Ovary (tissue), 3 donors: ENCODE data around the gene WDR82.
A peak's percentile ranks its signal among the peaks of the same experiment; 100 is the strongest.

Source experiments
- EP300 ChIP-seq: sonication (generic); formaldehyde crosslinking; IDR thresholded peaks from one replicate; pipeline ENCODE4 v1.6.1; 2017; ENCODE audit warnings: antibody characterized with exemption
- POLR2A ChIP-seq: fragments of 450-650 bp; IDR thresholded peaks from one replicate; pipeline ENCODE4 v1.6.1; 2017; ENCODE audit warnings: antibody characterized with exemption, mild to moderate bottlenecking, moderate library complexity
- TF ChIP-seq, protein P1 (sequence below), 3 donors: fragments of 450-650 bp in 2 of 3; fragments of 200-600 bp in 1 of 3; IDR thresholded peaks; one replicate each; pipeline versions ENCODE4 v1.5.1 to v1.8.0; 2016 to 2022; ENCODE audit warnings: antibody characterized with exemption in 3 of 3, mild to moderate bottlenecking in 1 of 3
- donor health status: DM: no; HTN: no; CAD: no.

DNA sequence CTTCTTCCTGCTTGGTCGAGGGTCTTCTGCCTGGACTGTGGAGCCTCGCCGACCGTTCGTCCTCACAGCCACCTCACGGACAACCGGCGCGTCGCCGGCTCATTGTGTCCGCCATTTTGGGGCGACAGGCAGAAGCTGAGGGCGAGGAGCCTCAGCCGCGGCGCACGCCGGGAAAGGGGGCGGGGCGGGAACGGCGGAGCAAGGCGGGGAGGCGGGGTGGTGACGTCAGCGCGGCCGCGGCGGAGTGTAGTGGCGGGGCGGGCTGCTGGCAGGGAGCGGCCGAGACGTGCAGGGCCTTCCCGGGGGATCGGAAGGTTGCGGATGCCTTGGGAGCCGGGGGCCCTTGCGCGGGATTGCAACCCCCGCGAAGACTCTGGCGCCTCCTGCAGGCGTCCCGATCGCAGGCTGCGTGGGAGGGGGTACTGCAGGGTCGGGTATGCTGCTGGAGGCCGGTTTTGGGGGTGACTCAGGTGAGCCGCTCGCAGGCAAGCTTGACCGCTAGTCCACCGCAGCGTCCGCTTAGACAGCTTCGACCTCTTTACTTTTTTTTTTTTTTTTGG is at the start of gene WDR82:
- TF ChIP-seq, protein P1, sequence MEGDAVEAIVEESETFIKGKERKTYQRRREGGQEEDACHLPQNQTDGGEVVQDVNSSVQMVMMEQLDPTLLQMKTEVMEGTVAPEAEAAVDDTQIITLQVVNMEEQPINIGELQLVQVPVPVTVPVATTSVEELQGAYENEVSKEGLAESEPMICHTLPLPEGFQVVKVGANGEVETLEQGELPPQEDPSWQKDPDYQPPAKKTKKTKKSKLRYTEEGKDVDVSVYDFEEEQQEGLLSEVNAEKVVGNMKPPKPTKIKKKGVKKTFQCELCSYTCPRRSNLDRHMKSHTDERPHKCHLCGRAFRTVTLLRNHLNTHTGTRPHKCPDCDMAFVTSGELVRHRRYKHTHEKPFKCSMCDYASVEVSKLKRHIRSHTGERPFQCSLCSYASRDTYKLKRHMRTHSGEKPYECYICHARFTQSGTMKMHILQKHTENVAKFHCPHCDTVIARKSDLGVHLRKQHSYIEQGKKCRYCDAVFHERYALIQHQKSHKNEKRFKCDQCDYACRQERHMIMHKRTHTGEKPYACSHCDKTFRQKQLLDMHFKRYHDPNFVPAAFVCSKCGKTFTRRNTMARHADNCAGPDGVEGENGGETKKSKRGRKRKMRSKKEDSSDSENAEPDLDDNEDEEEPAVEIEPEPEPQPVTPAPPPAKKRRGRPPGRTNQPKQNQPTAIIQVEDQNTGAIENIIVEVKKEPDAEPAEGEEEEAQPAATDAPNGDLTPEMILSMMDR (IDR thresholded peaks at IDR 0.05): peak; percentile 40 to 54 (median 49)
- peak; percentile 83 for TF ChIP-seq POLR2A
- TF ChIP-seq EP300: no peak
